NOMO-1 (cell line): ENCODE data around the gene RAB11A.

ENCODE experiments used
- DNase-seq, 2 experiments: peaks; one replicate each; lab custom pipeline; 2025; ENCODE audit not compliant: unreplicated experiment in 2 of 2; lab: John Stamatoyannopoulos, UW

The RAB11A gene

DNA sequence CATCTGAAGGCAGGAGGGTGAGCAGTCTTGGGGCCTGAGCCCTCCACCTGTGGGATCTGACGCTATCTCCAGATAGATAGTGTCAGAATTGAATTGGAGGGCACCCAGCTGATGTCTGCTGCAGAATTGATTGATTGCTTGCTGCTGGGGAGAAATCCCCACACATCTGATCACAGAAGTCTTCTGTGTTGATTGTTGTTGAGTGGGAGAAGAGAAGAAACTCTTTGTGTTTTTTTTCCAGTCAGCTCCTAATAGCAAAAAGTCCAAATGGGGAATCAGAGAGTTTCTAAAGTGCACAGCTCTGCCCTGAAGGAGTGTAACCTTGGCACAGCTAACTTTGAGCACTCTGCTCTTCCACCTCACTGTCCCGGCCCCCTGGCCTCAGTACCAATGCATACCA is 66.1 kb downstream of the RAB11A start:
- DNase-seq, result no peak

DNA sequence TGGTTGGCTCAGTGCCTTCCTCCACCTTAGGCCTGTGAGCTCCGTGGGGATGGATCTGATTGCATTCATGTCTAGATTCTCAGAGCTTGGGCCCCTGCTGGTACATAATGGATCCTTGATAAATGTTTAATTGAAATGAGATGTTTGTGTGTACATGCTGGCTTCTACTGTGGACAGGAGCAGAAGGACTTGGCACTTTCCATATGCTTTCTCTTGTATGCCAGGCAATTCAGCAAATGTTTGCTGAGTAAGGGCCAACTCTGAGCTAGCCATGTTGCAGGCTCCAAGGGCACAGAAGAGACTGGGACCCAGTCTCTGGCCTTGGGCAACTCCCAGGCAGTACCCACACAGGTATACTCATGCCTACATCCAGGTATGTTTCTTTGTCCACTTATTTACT is 67.0 kb downstream of the RAB11A start:
- DNase-seq, result no peak

DNA sequence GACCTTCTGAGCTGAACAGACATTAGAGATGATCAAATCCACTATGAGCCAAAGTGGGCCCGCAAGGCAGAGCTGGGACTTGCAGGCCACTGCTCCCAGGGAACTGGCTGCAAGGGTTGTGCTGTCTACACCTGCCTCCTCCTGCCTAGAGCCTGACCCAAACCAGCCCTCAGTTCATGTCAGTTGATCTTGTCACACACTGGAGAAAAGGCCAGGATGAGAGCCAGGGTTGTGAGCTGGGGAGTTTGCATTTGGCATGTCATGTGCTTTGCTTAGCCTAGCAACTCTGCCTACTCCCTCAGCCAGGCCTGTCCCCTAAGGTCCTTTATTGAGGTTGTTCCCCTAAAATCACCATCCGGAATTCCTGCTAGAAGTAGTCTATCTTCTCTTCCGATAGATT is 67.8 kb downstream of the RAB11A start:
- DNase-seq, result no peak

DNA sequence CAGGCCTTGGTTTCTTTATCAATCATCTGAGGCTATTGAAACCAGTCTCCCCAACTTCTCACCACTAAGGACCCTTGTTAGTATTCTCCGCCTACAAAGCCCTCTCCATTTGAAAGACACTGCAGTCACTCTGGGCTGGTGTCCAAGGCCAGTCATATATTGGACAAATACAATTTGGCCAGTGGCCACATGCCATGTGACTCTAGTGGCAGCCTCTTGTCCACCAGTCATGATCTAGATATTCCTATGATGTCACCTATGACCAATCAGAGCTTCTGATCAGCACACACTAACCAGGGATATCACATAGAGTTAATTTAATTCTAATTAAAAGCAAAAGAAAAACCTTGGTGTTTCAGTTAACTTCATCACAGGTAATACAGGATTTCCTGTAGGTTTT is 68.2 kb downstream of the RAB11A start:
- no peak for DNase-seq

DNA sequence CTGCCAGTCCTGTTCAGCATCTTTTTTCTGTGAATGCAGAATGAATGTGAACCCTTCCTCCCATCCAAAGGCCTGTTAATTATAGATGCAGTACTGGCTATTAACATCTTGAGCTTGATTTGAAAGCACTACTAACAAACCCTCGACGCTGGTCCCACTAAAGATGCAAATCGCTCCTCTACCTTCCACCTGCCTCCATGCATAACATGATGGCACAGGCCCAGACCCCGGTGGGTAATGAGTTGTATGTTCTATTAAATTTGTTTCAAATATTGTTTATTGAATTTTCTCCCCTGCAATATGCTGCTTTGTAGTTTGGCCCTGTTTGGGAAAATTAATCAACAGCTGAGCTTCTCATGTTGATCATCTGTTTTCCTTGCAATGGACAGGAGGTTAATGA is 69.3 kb downstream of the RAB11A start:
- DNase-seq, result no peak

DNA sequence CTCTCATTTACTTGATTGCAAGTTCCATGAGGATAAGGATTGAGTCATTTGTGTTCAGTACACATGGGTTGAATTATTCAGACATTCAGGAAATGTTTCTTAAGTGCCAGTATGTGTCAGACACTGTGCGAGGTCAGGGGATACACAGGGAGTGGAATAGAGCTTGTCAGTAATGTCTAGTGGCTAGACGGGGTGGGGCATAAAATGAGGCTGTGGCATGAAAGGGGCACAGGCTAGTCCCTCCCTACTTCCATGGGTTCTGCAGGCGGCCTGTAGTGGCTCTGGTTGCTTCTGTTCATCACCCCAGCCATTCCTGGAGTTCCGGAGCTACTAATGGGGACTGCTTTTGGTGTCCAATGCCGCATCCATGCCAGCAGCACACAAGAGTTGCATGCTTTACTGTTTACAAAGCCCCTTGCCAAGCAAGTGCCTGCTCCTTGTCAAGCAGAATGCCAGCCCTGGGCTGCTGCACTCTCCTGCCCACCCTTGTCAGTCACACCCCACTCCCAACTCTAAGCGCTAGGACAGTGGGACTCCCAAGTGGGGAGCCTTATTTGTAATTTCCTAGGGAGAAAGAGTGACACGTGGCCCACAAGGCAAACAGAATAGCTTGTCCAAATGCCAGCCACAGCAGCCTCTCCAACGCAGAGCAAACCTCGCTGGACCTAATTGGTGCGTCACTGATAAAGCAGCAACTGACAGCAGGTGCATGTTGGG is 70.8 kb downstream of the RAB11A start:
- no peak for DNase-seq

DNA sequence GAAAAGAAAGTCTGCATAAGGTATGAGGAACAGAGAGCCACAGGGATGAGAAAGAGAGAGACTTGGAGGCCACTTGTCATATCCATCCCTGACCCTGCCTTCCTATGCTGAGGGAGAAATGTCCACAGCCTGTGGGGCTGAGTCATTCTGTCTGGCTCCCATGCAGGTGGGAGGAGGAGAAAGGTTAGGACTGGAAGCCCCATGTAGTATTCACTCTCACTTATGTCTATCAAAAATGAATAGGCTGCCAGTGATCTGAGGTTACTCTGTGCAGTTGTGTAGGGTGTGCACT is 71.3 kb downstream of the RAB11A start:
- DNase-seq, result no peak
